Osteocyte (in vitro differentiated cells): ENCODE measurements around the gene SLFN14. TPM values are rescaled to one million over a fixed set of nuclear protein-coding genes. Genes with fewer than 3 reads are reported as not detected.
"Not testable (repeated sequence)": the region's sequence is repeated elsewhere in the genome, so short reads cannot be mapped to it uniquely, and the experiment has no call there.

ENCODE experiments used
- DNase-seq: peaks from one replicate; pipeline ENCODE4 v3.0.0; 2021; ENCODE audit warnings: mixed read lengths; ENCODE audit not compliant: unreplicated experiment; ENCODE audit errors: extremely low spot score
- H3K27ac Mint-ChIP-seq: one replicate; pipeline ENCODE4 v1.8.0; 2021; ENCODE audit warnings: mild to moderate bottlenecking, mixed read lengths; ENCODE audit not compliant: unreplicated experiment
- H3K27me3 Mint-ChIP-seq: one replicate; pipeline ENCODE4 v1.8.0; 2021; ENCODE audit warnings: mixed read lengths; ENCODE audit not compliant: unreplicated experiment
- H3K36me3 Mint-ChIP-seq: one replicate; pipeline ENCODE4 v1.8.0; 2021; ENCODE audit warnings: mixed read lengths; ENCODE audit not compliant: unreplicated experiment
- H3K4me1 Mint-ChIP-seq: one replicate; pipeline ENCODE4 v1.8.0; 2021; ENCODE audit warnings: mixed read lengths; ENCODE audit not compliant: unreplicated experiment
- H3K4me3 Mint-ChIP-seq: one replicate; pipeline ENCODE4 v1.8.0; 2021; ENCODE audit warnings: mild to moderate bottlenecking, moderate library complexity, mixed read lengths; ENCODE audit not compliant: unreplicated experiment
- H3K9me3 Mint-ChIP-seq: one replicate; pipeline ENCODE4 v1.8.0; 2021; ENCODE audit warnings: mixed read lengths; ENCODE audit not compliant: unreplicated experiment
- total RNA-seq: library from RNA; stranded (reverse); gene quantifications from 2 replicates; pipeline ENCODE4 v1.2.1, GENCODE V29; 2021
- TF ChIP-seq, protein P1 (sequence below): fragments of 200-600 bp; sonication (generic); IDR thresholded peaks from 2 replicates; pipeline ENCODE4 v1.5.0; 2021; ENCODE audit warnings: antibody characterized with exemption, mild to moderate bottlenecking, moderate library complexity

SLFN14 gene
- total RNA-seq, 1 donor from 2014 or later = not detected

DNA sequence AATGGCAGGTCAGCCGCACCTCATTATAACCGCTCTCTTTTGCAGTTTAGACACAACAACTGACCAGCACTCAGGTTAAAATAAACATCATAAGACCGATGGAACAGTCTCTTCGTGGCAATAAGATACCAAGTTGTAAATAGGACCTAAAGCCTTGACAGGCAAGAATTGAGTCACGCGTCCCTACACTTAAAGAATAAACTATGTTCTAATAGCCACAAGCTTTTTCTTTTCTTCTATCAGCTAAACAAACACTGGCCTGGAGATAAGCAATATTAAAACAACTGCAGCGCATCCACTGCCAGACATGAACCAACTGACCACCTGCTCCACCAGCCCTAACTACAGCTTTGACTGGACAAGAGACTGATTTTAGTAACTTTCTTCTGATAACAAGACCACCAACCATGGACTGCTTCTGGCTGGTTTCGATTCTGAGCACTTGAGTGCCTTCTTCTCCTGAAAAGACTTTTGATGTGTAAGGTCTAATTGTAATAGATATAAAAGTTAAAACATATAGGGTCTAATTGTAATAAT lies 40.6 kb downstream of the SLFN14 start:
- no peak overlapping the region for H3K27ac Mint-ChIP-seq
- no peak for DNase-seq
- TF ChIP-seq, protein P1, sequence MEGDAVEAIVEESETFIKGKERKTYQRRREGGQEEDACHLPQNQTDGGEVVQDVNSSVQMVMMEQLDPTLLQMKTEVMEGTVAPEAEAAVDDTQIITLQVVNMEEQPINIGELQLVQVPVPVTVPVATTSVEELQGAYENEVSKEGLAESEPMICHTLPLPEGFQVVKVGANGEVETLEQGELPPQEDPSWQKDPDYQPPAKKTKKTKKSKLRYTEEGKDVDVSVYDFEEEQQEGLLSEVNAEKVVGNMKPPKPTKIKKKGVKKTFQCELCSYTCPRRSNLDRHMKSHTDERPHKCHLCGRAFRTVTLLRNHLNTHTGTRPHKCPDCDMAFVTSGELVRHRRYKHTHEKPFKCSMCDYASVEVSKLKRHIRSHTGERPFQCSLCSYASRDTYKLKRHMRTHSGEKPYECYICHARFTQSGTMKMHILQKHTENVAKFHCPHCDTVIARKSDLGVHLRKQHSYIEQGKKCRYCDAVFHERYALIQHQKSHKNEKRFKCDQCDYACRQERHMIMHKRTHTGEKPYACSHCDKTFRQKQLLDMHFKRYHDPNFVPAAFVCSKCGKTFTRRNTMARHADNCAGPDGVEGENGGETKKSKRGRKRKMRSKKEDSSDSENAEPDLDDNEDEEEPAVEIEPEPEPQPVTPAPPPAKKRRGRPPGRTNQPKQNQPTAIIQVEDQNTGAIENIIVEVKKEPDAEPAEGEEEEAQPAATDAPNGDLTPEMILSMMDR = no peak
- no peak overlapping the region for H3K4me3 Mint-ChIP-seq
- no peaks in the 10 kb centered on the region for H3K36me3 Mint-ChIP-seq
- H3K27me3 Mint-ChIP-seq = peaks cover 55% of the 10 kb centered on the region
- H3K4me1 Mint-ChIP-seq = no peaks in the 10 kb centered on the region
- H3K9me3 Mint-ChIP-seq = peaks cover 2% of the 10 kb centered on the region

DNA sequence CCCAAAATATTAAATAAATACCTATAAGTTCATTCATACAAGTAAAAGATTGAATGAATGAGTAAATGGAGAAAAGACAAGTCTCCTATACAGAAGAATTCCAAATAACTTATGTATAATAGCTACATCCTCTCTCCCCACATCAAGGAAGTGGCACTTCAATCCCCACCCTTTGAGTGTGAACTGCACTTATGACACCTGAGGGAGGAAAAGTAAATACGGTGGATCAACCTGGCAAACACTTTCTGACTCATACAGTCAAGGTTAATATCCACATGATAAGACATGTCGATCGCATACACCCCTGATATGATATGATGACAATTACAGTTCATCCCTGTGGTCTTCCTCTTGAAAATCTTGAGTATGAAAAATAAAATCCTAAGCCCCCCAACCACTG lies 41.2 kb downstream of the SLFN14 start:
- Mint-ChIP-seq H3K27me3 (peaks cover 56% of the 10 kb centered on the region), H3K9me3 (no peaks in the 10 kb centered on the region), H3K27ac (no peak overlapping the region), H3K36me3 (no peaks in the 10 kb centered on the region), H3K4me1 (no peaks in the 10 kb centered on the region), H3K4me3 (no peak overlapping the region)
- DNase-seq = no peak
- TF ChIP-seq, protein P1 = no peak

DNA sequence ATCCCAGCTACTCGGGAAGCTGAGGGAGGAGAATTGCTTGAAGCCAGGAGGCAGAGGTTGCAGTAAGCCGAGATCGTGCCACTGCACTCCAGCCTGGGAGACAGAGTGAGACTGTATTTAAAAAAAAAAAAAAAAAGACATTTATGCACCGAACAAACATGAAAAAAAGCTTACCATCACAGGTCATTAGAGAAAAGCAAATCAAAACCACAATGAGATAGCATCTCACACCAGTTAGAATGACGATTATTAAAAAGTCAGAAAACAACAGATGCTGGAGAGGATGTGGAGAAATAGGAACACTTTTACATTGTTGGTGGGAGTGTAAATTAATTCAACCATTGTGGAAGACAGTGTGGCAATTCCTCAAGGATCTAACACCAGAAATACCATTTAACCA lies 42.2 kb downstream of the SLFN14 start:
- not testable (repeated sequence) for DNase-seq, H3K9me3 Mint-ChIP-seq, H3K4me3 Mint-ChIP-seq, H3K4me1 Mint-ChIP-seq, H3K36me3 Mint-ChIP-seq, H3K27ac Mint-ChIP-seq
- peaks cover 53% of the 10 kb centered on the region for H3K27me3 Mint-ChIP-seq

DNA sequence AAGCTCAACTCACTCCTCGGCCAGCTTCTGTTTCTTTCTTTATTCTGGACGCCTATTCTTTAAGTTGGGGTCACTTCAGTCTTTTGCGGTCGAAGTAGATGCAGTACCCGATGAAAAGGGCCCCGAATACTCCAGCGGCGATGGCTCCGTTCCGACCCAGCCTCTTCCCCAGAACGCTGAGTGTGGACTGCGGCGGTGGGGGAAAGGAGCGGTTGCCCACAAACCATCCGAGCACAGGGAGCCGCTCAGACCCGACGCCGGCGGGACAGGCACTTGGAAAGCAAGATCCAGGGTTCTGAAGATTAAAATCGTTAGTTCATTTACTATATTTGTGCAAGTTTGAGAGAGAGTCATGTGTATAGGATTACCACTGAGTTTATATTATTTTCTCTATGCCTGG lies 45.6 kb downstream of the SLFN14 start:
- Mint-ChIP-seq H3K9me3 (no peaks in the 10 kb centered on the region), H3K27me3 (peaks cover 65% of the 10 kb centered on the region), H3K27ac (no peak overlapping the region)

DNA sequence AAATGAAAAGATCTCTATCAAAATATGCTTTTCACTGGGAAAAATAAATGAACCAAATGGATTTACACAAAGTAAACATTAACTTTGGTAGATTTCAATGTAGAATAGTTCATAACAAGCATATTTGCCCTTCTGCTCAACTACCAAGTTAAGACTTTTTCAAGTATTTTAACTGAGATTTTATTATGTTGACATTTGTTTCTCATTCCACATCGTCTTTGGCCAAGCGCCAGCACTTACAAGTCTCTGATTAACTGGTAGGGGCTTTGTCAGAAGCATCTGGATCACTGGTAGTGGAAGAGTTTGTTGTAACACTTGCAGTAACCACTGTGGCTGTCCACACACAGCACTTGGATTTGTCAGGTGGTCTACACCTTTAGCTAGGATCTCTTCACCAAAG lies 46.1 kb downstream of the SLFN14 start:
- Mint-ChIP-seq H3K27me3 (peaks cover 64% of the 10 kb centered on the region), H3K27ac (no peak overlapping the region), H3K36me3 (no peaks in the 10 kb centered on the region), H3K4me3 (no peak overlapping the region), H3K9me3 (no peaks in the 10 kb centered on the region), H3K4me1 (peaks cover 2% of the 10 kb centered on the region)
- DNase-seq = no peak
- TF ChIP-seq, protein P1 = no peak

More for the DNA sequence above, 45.6 kb downstream of the SLFN14 start:
- Mint-ChIP-seq H3K36me3 (no peaks in the 10 kb centered on the region), H3K4me3 (no peak overlapping the region), H3K4me1 (peaks cover 2% of the 10 kb centered on the region)
- DNase-seq = no peak
- TF ChIP-seq, protein P1 = no peak

Other genes starting within 250 kb of the SLFN14 start
- 23.8 and 27.5 TPM in 2 replicates for gene SLFN11, start 187.2 kb downstream of the SLFN14 start, total RNA-seq
- gene SLFN12, start 128.3 kb downstream of the SLFN14 start, total RNA-seq = 24.2 and 24.4 TPM in 2 replicates
- 6.4 and 9.0 TPM in 2 replicates for gene SLFN13, start 112.1 kb downstream of the SLFN14 start, total RNA-seq
- gene SLFN12L, start 23.1 kb downstream of the SLFN14 start, total RNA-seq = not detected in 2 replicates
- 6.9 and 7.0 TPM in 2 replicates for gene PEX12, start 17.8 kb upstream of the SLFN14 start, total RNA-seq
- 201 and 208 TPM in 2 replicates for gene AP2B1, start 26.5 kb upstream of the SLFN14 start, total RNA-seq
- 15.6 and 16.2 TPM in 2 replicates for gene RASL10B, start 170.8 kb upstream of the SLFN14 start, total RNA-seq
- not detected in 2 replicates for gene GAS2L2, start 192.4 kb upstream of the SLFN14 start, total RNA-seq
- gene C17orf50, start 200.1 kb upstream of the SLFN14 start, total RNA-seq = not detected in 2 replicates
- gene MMP28, start 234.8 kb upstream of the SLFN14 start, total RNA-seq = 0.73 and 0.75 TPM in 2 replicates
- 157 and 170 TPM in 2 replicates for gene TAF15, start 248.7 kb upstream of the SLFN14 start, total RNA-seq